K562 treated with DMSO at 1 percent for 12 hours (cell line): Measurements from ENCODE around the gene AGXT. TPM values are rescaled to one million over a fixed set of nuclear protein-coding genes. Genes with fewer than 3 reads are reported as not detected.

Experiments
- total RNA-seq: library from RNA; unstranded; fragments of 300-600 nt; gene quantifications from 2 replicates; pipeline ENCODE4 v1.2.3, GENCODE V29; 2022; ENCODE audit not compliant: insufficient read depth

AGXT gene
- not detected in 2 replicates for total RNA-seq

GRCh38 chr2:240868286-240869108 lies at the start of gene AGXT:
AGXT (plus strand) TSS chr2:240868824; CDS start chr2:240868866, 42 bp downstream.

GRCh38 chr2:240819858-240820606 lies 48.6 kb upstream of the AGXT start, which contains the start of gene KIF1A:
KIF1A (minus strand) TSS chr2:240820219; CDS start chr2:240797752, 22,467 bp downstream.

GRCh38 chr2:240895656-240896388 lies 27.2 kb downstream of the AGXT start, which contains the start of gene MAB21L4:
MAB21L4 (minus strand) TSS chr2:240896156; CDS start chr2:240895997, 159 bp downstream.

GRCh38 chr2:240906141-240906910 lies 37.7 kb downstream of the AGXT start, which contains the start of gene CROCC2:
CROCC2 (plus strand) TSS chr2:240906336; CDS start chr2:240906514, 178 bp downstream.

Other genes starting within 250 kb of the AGXT start
- gene GPR35, start 243.3 kb upstream of the AGXT start, total RNA-seq, result 1.3 and 2.3 TPM in 2 replicates
- gene AQP12B, start 185.9 kb upstream of the AGXT start, total RNA-seq, result not detected in 2 replicates
- not detected in 2 replicates for gene AQP12A, start 177.0 kb upstream of the AGXT start, total RNA-seq
- 1.1 TPM in 1 of 2 replicates, not detected in the other for gene KIF1A, start 48.6 kb upstream of the AGXT start, total RNA-seq
- not detected in 2 replicates for gene MAB21L4, start 27.3 kb downstream of the AGXT start, total RNA-seq
- gene CROCC2, start 37.5 kb downstream of the AGXT start, total RNA-seq, result not detected in 2 replicates
- gene SNED1, start 129.8 kb downstream of the AGXT start, total RNA-seq, result 0.17 TPM in 1 of 2 replicates, not detected in the other
- 13.1 and 18.8 TPM in 2 replicates for gene MTERF4, start 233.5 kb downstream of the AGXT start, total RNA-seq